NCI-H1092 treated with DMSO at 0.1 percent for 48 hours (cell line): Measurements from ENCODE around the gene MYDGF.

Experiments
- DNase-seq: peaks from one replicate; lab custom pipeline; 2025; lab: John Stamatoyannopoulos, UW

MYDGF gene

DNA sequence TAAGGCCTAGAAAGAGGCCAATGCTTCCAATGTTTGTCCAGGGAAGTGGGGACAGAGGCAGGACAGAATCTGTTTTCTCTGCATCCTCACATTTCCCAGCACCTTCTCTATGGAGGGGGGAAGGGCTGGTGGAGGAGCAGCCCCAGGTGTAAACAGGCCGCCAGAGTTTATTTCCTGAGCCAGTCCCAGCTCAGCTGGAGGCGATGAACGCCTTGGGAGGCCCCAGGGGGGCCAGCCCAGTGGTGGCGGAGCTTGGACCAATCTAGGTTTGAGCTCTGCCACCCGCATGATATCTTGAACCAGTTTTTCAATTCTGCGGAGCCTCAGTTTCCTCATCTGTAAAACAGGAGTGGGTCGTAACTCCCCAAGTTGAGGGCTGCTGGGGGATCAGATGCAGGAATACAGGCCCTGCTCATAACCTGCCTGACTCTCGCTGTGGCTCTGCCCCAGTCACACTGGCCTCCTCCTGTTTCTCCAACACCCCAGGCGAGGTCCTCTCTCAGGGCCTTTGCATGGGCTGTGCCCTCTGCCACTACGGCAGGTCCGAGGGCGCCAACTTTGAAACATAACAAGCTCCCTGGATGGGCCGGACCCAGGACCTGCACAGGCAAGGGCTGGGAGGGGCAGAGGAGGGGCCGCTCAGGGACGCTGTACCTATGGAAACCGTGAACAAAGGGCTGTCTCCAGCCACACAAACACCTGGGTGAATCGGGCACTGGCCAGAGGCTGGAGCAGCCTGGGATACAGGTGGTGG, 29.7 kb downstream of the MYDGF start:
- no peak for DNase-seq

DNA sequence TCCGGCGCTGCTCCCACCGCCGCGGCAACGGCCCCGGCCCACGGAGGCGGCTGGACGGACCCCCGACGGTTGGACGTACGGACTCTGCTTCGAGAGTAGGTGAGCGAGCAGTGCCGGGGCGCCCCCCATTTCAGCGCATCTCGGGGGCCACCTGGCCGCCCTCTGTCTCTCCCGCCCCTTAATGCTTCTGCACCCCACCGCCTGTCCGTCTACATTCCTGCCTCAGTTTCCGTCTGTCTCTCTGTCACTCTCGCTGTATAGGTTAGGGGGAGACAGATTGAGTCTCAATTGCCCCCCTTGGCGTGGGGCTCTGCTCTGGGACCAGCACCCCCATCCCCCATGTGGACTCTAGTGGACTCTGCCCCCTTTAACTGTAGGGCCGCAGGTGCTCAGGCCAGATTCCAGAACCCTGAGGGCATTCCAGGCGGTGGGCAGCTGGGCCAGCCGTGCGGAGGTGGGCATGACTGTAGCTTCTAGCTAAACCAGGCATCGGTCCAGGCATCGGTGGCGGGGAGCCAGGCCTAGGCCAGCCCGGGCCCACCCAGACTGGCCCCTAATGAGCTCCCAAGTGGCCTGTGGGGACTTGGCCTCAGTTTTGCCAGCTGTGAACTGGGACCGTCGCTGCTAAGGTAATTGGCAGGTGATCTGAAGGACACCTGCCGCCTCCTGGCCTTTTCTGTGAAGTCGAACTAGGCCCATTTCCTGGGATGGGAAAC, 30.5 kb downstream of the MYDGF start:
- DNase-seq, result peak; percentile 18

DNA sequence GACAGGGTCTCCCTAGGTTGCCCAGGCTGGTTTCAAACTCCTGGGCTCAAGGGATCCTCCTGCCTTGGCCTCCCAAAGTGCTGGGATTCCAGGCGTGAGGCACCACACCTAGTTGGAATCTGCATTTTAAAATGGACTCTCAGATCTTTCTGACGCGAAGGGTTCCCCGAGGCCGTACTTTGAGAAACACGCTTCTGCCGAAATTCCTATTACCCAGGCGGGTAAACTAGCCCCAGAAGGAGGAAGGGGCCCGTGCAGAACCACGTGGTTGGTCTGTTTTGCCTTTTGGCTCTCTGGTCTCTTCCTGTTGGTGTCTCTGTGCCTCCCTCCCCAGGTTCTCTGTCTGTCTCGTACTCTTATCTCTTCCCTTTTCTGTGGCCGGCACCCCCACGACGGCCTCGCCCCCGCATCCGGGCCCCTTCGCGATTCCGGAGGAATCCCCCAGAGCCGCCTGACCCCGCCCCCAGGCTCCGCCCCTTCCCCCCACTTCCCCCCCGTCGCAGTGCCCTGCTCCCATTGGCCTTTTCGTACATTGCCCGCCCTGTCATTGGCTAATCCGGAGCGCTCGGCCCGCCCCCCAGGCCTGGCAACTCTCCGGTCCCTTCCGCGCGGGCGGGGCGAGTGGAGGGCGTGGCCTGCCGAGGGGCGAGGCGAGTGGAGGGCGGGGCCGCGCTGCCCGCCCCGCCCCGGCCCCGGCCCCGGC, 31.2 kb downstream of the MYDGF start, which contains the start of gene TNFAIP8L1:
TNFAIP8L1 (plus strand) TSS at position 689 of the 703 bp plus-strand sequence. CDS start 12,354 bp downstream, outside the sequence.
- peak; percentile 92 for DNase-seq

DNA sequence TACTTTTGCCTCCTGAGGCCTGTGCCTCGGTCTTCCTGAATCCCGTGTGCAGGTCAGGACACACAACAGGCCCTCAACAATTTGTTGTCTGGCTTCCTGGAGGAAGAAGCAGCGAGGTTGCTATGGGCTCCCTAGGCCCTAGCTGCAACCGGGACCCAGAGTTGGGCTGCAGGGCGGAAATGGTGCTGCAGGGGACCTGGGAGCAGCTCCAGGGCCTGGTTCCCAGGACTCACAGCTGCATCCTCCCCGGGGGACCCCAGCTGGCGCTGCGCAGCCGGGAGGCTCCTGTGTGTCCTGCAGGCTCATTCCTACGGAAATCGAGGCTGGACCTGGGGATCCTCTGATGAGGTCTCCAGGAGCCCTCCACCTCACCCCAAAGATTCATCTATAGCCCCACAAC, 31.8 kb downstream of the MYDGF start:
- no peak for DNase-seq

DNA sequence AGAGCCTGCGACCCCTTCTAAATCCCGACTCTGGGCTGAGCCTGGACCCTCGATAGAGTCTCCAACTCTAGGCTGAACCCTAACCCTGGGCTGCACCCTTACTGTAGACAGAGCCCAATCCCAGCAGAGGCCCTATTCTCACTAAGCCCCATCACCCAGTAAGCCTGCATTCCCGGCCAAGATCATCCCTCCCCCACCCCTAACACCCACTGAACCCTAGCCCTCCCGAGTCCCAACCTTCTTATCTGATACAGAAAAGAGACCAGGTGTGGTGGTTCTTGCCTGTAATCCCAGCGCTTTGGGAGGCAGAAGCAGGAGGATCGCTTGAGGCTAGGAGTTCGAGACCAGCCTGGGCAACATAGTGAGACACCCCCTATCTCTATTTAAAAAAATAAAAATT, 33.4 kb downstream of the MYDGF start:
- no peak for DNase-seq

DNA sequence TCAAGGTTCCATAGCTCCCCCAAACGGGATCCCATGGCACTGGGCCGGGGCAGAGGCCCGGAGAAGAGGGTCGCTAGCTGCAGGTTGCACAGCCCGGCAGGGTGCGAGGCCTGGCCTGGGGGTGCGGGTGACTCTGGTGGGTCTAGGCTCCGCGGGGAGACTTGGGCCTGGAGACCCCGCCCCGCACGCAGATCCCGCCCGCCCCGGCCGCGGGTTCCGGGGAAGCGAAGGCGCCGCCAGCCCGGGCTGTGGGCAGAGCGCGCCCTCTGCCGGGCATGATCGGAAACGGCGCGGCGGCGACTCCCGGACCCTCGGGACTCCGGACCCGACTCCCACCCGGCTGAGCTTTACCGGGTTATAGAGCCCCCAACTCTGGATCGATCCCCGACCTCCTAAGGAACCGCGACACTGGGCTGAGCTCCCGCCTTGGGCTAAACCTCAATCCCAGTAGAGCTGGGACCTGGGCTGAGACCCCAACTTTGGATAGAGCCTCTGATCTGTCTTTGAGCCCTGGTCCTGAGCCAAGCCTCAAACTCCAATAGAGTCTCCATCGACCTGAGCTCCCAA, 33.9 kb downstream of the MYDGF start:
- DNase-seq, result peak; percentile 14

DNA sequence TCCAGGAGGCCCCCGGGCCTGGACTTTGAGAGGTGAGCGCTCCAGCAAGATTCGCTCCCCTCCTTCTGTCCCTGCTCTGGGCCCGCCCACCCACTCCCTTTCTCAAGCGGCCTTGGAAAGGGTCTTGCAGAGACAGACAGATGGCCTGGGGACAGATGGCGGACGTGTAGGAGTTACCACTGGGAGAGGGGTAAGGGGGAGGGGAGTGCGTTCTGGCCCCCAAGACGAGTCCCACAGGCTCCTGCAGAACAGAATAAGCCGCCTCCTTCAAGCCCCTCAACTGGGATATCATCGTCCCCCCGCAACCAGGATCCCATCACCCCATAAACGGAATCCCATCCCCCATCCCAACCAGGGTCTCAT, 34.4 kb downstream of the MYDGF start:
- no peak for DNase-seq

DNA sequence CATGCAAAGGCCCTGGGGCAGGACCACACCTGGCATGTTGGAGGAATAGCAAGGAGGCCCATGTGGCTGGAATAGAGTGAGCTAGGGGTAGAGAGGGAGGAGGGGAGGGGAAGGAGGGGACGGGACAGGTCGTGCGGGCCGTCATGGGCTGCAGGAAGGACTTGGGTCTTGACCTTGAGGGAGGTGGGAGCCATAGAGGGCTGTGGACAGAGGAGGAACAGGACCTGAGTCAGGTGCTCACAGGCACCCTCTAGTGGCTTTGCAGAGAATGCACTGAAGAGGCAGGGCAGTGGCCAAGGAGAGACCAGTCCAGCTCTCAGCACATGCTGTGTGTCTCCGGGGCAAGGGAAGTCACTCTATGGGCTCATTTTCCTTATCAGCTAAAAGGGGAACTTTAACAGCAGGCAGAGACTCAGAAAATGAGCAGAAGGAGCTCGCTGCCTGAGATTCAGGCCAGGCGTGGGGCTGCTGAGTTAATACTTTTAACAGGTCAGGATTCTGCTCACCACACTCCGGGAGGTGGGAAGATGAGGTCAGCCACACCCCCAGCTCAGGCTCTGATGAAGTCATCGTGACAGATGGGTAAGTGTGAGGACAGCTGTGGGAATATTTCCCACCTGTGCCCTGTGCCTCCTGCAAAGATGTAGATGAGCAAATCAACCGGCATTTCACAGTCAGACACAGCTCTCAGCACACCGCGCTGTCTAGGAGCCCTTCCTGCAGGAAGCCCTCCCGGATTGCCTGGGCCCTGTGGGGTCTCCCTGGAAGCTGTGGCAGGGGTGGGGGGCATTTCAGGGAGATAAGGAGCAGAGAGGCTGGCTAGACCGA, 36.8 kb downstream of the MYDGF start:
- DNase-seq, result peak; percentile 19

DNA sequence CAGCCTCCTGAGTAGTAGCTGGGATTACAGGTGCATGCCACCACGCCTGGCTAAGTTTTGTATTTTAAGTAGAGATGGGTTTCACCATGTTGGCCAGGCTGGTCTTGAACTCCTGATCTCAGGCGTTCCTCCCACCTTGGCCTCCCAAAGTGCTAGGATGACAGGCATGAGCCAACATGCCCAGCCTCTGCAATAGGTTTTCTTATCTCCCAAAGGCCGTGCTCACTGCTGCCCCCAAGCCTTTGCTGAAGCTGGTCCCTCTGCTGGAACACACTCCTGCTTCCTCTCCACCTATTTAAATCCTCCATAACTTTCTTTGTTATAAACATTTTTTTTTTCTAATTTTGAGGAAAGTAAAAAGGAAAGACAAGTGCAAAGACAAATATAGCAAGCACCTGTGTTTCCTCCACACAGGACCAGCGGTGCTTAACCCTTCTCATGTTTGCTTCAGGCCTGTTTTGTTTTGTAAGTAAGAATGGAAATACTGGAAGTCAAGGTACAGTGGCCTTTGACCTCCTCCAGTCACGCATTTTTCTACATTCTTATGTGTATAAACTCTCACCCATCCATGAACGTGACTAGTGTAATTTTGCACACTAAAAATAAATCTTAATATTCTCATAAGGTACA, 45.3 kb downstream of the MYDGF start:
- no peak for DNase-seq

DNA sequence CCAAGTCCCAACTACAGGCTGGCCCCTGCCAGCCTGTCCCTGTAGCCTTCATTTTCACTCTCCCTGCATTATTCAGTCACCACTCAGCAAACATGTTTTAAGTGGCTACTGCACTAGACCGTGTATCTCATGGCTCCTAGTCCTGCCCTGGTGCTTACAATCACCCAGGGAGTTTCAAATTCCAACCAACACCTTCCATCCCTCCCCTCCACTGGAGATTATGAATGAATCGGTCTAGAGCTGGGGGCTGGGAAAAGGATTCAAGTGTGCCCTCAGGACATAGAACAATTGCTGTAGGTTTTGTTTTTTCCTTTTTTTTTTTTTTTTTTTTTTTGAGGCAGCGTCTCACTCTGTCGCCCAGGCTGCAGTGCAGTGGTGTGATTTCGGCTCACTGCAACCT, 45.8 kb downstream of the MYDGF start:
- DNase-seq, result no peak

DNA sequence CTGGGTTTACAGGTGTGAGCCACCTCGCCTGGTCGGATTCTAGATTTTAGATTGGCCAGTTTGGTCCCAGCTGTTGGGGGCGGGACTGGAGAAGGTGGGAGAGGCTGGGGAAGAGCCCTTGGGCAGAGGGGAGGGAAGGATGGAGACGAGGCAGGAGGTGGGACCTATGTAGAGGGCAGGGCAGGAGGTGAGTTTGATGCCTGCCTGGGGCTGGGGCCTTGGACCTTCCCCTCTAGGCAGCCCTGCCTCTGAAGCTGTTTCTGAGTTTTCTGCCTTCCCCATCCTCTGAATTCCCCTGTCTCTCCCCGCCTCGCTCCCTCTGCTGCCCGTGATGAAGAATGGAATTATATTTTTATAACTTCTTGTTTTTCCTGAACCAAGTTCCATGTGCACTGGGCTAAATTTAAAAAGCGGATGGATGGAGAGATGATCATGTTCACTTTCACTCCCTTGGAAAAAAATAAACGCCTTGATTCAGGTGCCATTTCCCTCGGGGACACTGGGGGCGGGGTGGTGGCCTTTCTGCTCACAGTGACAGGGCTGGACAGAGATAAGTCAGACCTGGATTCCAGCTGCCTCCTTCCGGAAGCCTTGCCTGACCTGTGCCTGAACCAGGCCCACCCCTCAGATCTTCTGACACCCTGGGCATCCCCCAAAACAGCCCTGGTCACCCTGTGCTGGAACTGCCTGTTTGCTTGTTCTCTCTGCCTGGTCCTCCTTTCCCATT, 47.3 kb downstream of the MYDGF start:
- no peak for DNase-seq

DNA sequence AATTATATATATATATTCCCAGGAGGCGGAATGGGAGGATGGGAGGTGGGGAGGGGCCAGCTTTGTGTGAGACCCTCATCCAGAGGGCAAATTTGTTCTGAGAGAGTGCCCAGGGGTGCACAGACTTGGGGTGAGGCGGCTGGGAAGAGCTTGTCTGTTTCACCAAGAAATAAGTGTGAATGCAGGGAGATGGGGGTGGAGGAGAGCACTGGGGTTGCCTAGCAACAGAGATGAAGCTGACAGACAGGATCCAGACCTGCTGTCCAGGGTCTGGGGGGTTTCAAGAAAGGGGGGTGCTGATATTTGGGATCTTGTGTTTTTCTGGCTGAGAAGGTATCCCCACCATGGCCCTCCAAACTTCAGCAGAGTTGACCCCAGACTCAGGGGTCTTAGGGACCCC, 49.5 kb downstream of the MYDGF start:
- no peak for DNase-seq

DNA sequence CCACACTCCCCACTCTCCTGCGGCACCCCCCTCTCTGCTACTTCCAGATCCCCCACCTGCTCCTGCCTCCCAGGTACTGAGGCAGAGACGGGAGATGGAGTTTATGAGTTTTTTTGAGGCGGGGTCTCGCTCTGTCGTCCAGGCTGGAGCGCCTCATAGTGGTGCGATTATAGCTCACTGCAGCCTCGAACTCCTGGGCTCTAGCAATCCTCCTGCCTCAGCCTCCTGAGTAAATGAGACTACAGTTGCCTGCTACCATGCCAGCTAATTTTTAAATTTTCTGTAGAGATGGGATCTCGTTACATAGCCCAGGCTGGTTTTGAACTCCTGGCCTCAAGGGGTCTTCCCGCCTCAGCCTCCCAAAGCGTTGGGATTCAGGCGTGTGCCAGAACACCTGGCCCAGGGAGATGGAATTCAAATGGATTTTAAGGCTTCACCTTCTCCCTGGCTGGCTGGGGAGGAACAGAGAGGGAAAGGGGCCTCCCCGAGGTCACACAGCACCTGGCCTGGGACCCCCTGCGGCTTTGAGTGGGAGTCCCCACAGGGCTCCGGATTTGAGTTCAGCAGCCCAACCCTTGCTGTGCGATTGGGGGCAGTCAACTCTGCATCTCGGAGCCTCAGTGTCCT, 50.4 kb downstream of the MYDGF start:
- no peak for DNase-seq

DNA sequence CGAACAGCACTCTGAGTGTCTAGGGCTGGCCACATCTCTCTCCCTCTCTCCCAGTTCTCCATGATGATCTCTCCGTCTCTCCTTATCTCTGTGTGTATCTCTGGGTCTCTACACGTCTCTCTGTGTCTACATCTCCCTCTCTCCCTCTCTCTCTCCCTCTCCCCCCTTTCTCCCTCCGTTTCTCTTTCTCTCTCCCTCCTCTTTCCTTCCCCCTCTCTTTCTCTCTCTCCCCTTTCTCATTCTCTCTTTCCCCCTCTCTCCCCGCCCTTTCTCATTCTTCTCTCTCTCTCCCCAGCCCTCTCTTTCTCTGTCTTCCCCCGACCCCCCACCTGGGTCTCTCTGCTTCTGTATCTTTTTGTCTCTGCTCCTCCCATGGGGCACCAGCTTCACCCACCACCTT, 52.1 kb downstream of the MYDGF start:
- DNase-seq, result no peak

DNA sequence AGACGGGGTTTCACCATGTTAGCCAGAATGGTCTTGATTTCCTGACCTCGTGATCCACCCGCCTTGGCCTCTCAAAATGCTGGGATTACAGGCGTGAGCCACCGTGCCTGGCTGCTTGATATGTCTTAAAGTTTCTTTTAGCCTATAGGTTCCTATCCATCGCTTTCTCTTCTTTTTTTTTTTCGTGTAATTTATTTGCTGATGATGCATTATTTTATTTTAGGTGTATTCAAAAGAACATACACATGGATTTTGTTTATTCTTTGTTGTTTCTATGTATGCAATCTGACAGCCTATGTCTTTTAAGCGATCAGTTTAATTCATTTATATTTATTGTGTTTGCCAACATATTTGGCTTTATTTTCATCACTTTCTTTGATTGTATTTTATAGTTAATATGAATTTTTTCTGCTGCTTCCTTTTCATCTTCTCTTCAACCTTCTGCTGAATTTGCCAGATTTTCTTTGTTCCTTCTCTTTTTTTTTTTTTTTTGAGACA, 56.8 kb downstream of the MYDGF start:
- DNase-seq, result no peak

DNA sequence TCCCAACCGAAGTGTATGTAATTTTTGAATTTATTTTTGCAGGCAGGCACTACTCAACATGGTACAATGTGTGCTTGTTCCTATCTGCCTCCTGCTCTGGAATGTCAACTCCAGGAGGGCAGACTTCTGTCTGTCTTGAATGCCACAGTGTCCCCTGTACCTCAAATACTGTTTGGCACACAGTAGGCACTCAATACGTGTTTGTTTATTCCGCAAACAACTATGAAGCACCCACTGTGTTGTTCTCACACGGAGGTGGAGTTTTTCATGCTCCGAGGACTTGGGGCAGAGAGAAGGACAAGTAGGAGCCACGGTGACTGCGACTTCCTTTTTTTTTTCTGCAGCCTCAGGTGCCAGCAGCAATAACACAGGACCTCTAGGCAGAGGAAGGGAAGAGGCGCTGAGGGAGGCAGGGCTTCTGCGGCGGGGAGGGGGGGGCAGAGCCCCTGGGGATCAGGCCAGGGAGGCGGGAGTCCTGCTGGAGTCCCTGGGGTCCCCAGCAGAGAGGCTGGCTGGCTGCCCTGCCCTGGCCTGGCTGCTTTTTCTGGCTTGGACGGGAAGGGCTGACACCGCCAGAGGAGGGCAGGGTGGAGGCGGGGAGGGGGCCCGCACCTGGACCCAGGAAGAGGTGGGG, 60.1 kb downstream of the MYDGF start:
- DNase-seq, result peak; percentile 23
